Neutrophil (primary cell): Measurements from ENCODE around the gene MARK2.

ENCODE experiments used
- H3K27ac ChIP-seq: fragments of 200-600 bp; sonication (generic); 2 replicates; pipeline ENCODE4 v1.5.1; 2016; ENCODE audit warnings: mild to moderate bottlenecking, moderate library complexity
- H3K27me3 ChIP-seq: fragments of 200-600 bp; sonication (generic); 2 replicates; pipeline ENCODE4 v1.6.0; 2016; ENCODE audit warnings: mild to moderate bottlenecking
- H3K36me3 ChIP-seq: fragments of 200-600 bp; sonication (generic); 2 replicates; pipeline ENCODE4 v1.5.1; 2017
- H3K4me1 ChIP-seq, 2 experiments: fragments of 200-600 bp in 1 of 2; sonication (generic) in 1 of 2; 1 replicate in 1 of 2; 2 replicates in 1 of 2; pipeline versions ENCODE4 v1.5.1 to v1.6.1; 2013 to 2016; ENCODE audit warnings: low read depth in 1 of 2, low read length in 1 of 2, mild to moderate bottlenecking in 1 of 2, moderate library complexity in 1 of 2; ENCODE audit not compliant: control insufficient read depth in 1 of 2, insufficient read depth in 1 of 2
- H3K4me3 ChIP-seq, 2 experiments: fragments of 200-600 bp in 1 of 2; sonication (generic) in 1 of 2; 1 replicate in 1 of 2; 2 replicates in 1 of 2; pipeline ENCODE4 v1.5.1; 2013 to 2016; ENCODE audit warnings: low read depth in 1 of 2, low read length in 1 of 2, mild to moderate bottlenecking in 1 of 2, moderate library complexity in 1 of 2
- H3K9me3 ChIP-seq: fragments of 200-600 bp; sonication (generic); 2 replicates; pipeline ENCODE4 v1.5.1; 2016
- TF ChIP-seq, protein P1 (sequence below): fragments of 200-600 bp; sonication (generic); IDR thresholded peaks from 2 replicates; pipeline ENCODE4 v1.5.1; 2016; ENCODE audit warnings: antibody characterized with exemption

Gene MARK2

DNA sequence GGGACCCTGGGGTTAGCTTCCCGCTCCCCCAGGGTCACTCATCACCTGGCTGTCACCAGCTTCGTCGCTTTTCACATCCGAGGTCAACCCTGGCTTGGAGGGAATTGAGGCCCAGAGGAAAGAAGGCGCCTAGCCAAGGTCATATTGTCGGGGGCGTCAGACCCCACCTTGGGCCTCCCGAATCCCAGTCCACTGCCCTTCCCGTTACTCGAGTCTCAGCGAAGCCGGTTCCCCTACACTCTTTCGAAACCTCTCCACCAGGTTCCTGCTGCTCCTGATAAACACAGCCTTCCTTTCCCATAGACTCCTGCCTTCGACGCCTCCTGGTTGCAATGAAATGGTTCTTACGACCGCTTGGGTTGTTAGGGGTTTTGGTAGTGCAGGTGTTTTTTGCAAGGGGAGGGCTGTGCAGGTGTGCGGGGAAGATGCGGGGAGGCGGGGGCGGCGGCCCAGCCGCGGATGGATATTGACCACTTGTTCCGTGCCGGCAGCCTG, 100.5 kb downstream of the MARK2 start:
- TF ChIP-seq, protein P1, sequence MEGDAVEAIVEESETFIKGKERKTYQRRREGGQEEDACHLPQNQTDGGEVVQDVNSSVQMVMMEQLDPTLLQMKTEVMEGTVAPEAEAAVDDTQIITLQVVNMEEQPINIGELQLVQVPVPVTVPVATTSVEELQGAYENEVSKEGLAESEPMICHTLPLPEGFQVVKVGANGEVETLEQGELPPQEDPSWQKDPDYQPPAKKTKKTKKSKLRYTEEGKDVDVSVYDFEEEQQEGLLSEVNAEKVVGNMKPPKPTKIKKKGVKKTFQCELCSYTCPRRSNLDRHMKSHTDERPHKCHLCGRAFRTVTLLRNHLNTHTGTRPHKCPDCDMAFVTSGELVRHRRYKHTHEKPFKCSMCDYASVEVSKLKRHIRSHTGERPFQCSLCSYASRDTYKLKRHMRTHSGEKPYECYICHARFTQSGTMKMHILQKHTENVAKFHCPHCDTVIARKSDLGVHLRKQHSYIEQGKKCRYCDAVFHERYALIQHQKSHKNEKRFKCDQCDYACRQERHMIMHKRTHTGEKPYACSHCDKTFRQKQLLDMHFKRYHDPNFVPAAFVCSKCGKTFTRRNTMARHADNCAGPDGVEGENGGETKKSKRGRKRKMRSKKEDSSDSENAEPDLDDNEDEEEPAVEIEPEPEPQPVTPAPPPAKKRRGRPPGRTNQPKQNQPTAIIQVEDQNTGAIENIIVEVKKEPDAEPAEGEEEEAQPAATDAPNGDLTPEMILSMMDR: no peak
- Histone ChIP-seq H3K36me3 (no peaks in the 10 kb centered on the region), H3K27me3 (no peaks in the 10 kb centered on the region), H3K4me3 (peak overlapping the region; percentile 82 to 99), H3K9me3 (no peaks in the 10 kb centered on the region), H3K27ac (peak overlapping the region; percentile 63), H3K4me1 (peaks cover 28 to 30% of the 10 kb centered on the region in 2 experiments)

DNA sequence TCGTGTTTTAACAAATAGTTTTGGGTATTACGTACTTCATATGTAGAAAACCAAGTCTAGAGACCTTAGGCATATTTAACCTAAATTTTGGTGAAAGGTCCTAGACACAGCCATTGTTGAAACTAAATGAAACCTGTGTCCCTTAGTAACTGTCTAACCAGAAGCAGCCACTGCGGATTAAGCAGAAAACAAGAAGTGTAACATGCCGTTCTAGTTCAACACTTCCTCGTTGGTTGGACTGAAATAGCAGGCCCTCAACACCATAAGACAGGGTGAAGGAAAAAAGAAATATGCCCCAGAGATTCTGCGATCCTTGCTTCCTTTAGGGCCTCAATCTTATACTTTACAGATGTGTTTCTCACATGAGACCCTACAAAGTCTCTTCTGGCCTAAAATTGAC, 101.9 kb downstream of the MARK2 start:
- TF ChIP-seq, protein P1: no peak
- Histone ChIP-seq H3K4me1 (peaks cover 28 to 30% of the 10 kb centered on the region in 2 experiments), H3K36me3 (no peaks in the 10 kb centered on the region), H3K4me3 (no peak overlapping the region), H3K27me3 (no peaks in the 10 kb centered on the region), H3K9me3 (no peaks in the 10 kb centered on the region), H3K27ac (peak overlapping the region; percentile 62)

DNA sequence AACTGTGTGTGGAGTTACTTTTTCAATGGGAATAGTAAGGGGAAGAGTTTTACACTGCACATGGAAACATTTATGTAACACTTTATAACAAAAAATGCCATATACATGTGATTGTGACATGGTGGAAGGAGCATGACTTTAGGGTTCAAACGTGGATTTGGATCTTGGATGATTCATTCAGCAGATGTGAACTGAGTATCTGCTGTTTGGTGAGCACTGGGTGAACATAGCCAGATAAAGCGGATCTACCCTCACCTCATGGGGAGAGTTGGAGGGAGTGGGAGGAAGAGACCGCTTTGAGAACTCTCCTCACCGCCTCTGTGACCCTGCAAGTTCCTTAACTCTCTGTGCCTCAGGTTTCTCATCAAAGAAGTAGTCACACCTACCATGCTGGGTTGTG, 103.0 kb downstream of the MARK2 start:
- Histone ChIP-seq H3K36me3 (no peaks in the 10 kb centered on the region), H3K9me3 (no peaks in the 10 kb centered on the region), H3K27ac (no peak overlapping the region), H3K27me3 (no peaks in the 10 kb centered on the region), H3K4me3 (no peak overlapping the region), H3K4me1 (peaks cover 28 to 30% of the 10 kb centered on the region in 2 experiments)
- TF ChIP-seq, protein P1: no peak

DNA sequence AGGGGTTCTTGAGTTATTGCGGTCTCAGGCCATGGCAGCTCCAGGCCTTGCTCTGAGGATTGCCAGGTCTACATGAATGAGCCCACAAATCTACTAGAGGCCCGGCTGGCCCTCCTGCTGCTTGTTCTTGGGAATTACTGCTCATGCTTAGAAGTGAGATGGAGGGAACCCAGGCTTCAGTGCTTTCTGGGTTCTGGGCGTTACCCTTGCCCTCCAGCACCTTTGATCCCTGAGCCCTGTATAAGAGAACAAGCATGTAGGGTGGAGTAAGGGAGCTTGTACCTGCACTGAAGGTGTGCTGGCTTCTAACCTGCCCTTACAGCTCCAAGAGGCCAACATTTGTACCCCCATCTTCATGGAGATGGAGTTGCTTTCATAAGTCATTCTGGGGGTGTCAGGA, 103.9 kb downstream of the MARK2 start:
- no peaks in the 10 kb centered on the region for H3K36me3 ChIP-seq
- no peaks in the 10 kb centered on the region for H3K9me3 ChIP-seq
- H3K27ac ChIP-seq: no peak overlapping the region
- H3K27me3 ChIP-seq: no peaks in the 10 kb centered on the region
- TF ChIP-seq, protein P1: no peak
- H3K4me3 ChIP-seq: no peak overlapping the region
- peaks cover 26 to 27% of the 10 kb centered on the region in 2 experiments for H3K4me1 ChIP-seq

DNA sequence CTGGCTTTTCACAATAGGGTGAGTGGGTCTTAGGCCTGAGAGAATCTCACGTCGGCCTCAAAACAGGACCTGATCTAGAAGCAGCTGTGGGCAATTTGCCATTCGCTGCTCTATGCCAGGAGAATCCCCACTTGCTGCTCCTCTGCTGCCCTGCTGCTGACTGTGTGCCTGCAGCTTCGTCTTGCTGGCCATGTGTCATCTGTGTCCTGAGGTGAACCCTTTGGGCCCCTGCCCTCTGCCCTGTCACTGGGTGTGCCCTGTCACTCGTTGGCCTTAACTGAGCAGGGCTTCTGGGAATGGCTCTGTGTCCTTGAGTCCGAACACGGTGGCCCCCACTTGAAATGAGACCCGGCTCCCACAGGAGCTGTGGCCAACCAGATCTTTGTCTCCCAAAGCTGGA, 106.1 kb downstream of the MARK2 start:
- H3K36me3 ChIP-seq: no peaks in the 10 kb centered on the region
- H3K4me1 ChIP-seq: peaks cover 10 to 12% of the 10 kb centered on the region in 2 experiments
- no peak overlapping the region for H3K4me3 ChIP-seq
- TF ChIP-seq, protein P1: no peak
- H3K27ac ChIP-seq: no peak overlapping the region
- H3K27me3 ChIP-seq: no peaks in the 10 kb centered on the region
- H3K9me3 ChIP-seq: no peaks in the 10 kb centered on the region
